Caki2 (cell line): ENCODE data around the gene TCF7. TPM values are rescaled to one million over a fixed set of nuclear protein-coding genes. Genes with fewer than 3 reads are reported as not detected.

Source experiments
- DNase-seq: peaks from one replicate; pipeline ENCODE4 v3.0.0-alpha.2; 2015; ENCODE audit warnings: low read depth
- in situ Hi-C: cut with HindIII; loops from 2 replicates; pipeline ENCODE4 v1.10.0; 2016; ENCODE audit warnings: low sequenced_read_pairs, low pct_unique_long_range_greater_than_20kb, mixed read lengths
- total RNA-seq: library from RNA; depleted of rRNA; stranded (reverse); fragments of >200 nt; shearing (Covaris generic); gene quantifications from 2 replicates; pipeline ENCODE4 v1.2.3, GENCODE V29; 2014; ENCODE audit warnings: low replicate concordance; rRNA removed

TCF7 gene
- 1.1 and 2.5 TPM in 2 replicates for total RNA-seq

GRCh38 chr5:134113902-134114875 lies at the start of gene TCF7:
TCF7 (plus strand) TSS chr5:134114681; CDS start chr5:134114907, 226 bp downstream.
- in situ Hi-C loops, result no loop called here
- DNase-seq, result peak; percentile 70

GRCh38 chr5:134069553-134069952 lies 44.9 kb upstream of the TCF7 start:
- in situ Hi-C loops, result no loop called here
- DNase-seq, result no peak

DNA sequence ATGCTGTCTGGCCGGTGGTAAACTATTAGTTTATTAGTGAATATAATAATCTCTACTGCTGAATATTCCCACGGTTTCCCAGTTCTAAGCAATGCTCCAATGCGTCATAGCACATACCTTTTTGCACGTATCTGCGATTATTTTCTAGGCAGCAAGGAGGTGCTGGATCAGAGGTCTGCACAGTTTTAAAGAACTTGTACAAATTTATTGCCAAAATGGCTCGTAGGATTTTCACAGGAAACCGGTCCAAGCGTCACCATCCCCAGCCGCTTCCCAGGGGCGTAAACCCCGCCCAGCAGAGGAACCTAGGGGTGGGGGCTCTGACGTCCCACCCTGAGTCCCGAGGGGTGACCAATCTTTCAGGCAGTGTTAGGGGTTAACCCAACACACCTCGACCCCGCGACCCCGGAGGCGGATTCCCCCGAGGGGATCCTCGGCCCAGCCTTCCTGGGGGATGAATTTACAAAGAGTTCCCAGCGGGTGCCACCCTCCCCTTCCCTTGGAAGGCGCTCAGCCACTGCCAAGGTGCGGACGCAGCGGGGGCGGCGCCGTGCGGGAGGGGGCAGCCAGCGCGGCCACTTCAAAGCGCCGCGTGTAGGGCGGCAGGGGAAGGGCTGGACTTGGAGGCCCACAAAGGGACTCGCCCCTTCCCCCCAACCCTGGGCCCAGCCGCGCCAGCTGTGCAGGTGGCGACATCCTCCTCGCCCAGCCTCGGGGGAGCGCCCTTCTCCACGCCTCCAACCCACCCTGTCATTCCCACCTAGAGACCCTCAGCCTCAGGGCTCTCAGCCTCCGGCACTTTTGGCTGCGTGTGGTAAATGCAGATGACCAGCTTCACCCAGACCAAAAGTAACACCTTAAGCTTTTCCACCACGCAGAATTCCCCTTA lies 43.5 kb upstream of the TCF7 start:
- in situ Hi-C loops, result no loop called here
- no peak for DNase-seq

- in situ Hi-C loops, result no loop called here
These were observed 42.8 kb upstream of the TCF7 start for GRCh38 chr5:134071614-134072207.

DNA sequence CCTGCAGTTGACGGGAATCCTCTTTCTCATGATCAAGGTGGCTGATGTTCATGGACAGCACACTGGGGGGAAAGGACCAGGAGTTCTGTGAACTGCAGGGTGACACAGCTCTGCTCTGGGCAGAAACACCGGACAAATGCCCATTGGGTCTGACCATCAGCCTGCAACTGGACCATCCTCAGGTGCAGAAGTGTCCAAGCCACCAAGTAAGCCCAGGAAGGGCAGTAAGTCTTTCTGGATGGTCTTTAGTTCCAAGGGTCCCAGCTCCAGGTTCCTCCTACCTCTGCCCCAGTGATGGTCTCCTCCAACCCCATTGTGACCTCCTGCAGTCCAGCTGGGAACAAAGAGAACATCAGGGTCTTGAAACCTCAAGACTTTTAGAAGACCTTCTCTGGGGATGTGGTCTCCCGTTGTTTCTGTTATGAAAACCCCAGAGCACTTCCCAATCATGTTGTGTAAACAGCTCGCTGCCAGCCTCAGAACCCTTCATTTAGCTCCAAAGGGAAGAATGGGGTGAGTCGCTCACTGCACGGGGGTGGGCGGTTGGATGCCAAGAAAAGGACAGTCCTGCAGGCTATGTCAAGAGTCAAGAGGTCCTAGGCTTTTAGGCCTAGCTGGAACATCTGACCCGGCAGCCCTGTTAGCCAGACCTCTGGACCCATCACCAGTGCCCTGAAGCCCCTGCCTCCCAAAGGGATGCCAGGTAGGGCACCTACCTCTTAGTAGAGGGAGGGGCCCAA lies 41.8 kb upstream of the TCF7 start:
- in situ Hi-C loops, result no loop called here
- no peak for DNase-seq

More at GRCh38 chr5:134071614-134072207, 42.8 kb upstream of the TCF7 start:
- DNase-seq, result no peak

DNA sequence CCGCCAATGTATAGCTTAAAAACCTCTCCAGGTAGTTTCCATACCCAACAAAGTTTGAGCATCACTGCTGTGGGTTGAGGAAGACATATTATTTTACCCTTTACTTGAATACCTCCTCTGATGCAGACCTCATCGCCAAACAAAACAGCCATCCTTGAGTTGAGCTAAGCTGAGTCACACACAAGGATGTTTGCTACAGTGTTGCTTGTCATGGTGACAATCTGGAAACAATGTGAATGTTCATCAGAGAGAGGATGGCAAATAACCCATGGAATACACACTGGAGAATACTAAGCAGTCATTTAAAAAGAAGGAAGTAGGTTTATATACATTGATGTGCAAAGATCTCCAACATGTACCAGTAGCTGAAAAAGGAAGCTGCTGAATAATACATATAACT lies 41.1 kb upstream of the TCF7 start:
- in situ Hi-C loops, result no loop called here
- DNase-seq, result peak; percentile 33

DNA sequence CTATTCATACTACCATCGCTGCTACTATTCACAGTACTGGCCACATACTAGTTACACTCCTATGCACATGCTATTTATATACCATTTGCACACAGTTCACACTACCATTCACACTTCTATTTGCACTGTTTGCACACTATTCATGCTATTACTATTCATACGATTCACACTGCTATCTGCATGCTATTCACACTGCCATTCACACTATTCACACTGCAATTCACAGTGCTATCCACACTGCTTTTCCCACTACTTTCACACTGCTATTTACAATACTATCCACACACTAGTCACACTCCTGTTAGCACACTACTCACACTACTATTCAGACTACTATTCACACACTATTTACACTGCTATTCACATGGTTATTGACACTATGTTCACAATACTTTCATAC lies 39.4 kb upstream of the TCF7 start:
- no peak for DNase-seq
- in situ Hi-C loops, result no loop called here

DNA sequence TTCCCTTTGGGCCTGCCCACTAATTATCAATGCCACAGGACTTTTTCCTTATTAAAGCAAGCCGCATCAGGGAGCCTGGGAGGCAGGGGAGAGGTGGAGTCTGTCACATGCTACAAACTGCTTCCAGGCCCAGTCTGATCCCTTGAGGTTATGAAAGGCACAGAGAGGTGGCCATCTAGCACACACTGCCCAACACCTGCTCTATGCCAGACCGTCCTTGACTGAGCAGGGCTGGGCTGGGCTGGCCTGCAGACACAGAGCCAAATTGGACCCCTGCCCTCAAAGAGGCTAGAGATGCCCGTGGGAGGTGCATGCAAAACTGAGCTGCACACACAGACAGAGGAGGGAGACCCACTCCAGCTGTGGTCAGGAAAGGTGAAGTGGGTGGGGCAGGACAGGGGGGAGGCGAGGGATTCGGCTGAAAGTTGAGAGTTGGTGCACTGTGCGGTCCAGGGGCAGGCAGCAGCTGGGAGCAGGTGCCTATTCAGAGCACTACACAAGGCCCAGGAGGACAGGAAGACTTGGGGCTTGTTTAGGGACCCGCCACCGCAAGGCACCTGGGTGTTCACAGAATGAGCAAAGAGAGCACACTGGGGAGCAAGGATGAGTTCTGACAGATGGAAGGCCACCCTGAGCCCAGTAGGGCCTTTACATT lies 36.4 kb upstream of the TCF7 start:
- in situ Hi-C loops, result no loop called here

GRCh38 chr5:134079748-134080581 lies 34.5 kb upstream of the TCF7 start:
- DNase-seq, result no peak
- in situ Hi-C loops, result no loop called here

More for the DNA sequence above, 36.4 kb upstream of the TCF7 start:
- DNase-seq, result no peak

DNA sequence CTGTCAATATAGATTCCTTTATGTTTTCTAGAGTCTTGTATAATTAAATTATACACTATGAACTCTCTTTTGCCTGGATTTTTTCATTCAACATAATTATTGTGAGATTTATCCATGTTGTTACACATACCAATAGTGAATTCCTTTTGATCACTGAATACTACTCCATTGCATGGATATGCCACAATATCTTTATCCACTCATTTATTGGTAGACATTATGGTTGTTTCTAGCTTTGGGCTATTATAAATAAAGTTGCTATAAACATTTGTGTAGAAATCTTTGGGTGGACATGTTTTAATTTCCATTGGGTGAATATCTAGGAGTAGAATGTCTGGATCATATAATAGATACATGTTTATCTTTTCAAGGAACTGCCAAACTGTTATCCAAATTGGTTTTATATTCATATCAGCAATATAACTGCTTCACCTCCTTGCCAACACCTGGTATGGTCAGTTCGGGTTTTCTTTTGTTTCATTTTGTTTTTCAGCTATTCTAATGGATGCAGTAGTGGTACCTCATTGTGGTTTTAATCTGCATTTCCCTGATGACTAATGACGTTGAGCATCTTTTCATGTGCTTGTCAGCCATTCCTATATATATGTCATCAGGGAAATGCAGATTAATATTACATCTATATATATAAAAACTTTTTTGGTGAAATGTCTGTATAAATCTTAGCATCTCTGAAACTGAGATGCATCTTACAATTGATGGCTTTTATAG lies 32.1 kb upstream of the TCF7 start:
- in situ Hi-C loops, result no loop called here

GRCh38 chr5:134083517-134083916 lies 31.0 kb upstream of the TCF7 start:
- no peak for DNase-seq
- in situ Hi-C loops, result no loop called here

More for the DNA sequence above, 32.1 kb upstream of the TCF7 start:
- DNase-seq, result no peak

DNA sequence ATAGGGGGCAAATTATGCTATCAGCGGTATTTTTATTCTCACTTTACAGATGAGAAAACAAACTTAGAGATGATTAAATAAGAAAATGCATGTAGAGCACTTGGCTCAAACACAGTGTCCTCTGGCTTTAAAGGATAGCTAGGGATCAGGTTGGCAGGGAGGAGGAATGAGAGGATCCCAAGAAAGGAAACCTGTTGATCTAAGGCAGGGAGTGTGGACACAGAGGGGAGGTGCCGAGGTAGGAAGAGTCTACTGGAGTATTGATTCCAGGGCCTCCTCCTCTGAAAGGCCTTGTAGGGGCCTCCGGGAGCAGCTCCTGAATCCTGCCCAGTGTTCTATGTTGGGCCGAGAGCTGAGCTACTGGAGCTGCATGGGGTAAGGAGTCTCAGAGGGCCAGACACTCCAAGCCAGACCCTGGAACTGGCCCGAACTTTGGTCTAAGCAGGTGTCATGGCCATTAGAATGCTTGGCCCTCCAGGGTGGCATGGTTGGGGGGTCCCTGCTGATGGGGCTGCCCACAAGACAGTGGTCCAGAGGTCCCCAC lies 30.4 kb upstream of the TCF7 start:
- in situ Hi-C loops, result no loop called here
- no peak for DNase-seq

- in situ Hi-C loops, result no loop called here
These were observed 29.9 kb upstream of the TCF7 start for GRCh38 chr5:134084570-134084969.

DNA sequence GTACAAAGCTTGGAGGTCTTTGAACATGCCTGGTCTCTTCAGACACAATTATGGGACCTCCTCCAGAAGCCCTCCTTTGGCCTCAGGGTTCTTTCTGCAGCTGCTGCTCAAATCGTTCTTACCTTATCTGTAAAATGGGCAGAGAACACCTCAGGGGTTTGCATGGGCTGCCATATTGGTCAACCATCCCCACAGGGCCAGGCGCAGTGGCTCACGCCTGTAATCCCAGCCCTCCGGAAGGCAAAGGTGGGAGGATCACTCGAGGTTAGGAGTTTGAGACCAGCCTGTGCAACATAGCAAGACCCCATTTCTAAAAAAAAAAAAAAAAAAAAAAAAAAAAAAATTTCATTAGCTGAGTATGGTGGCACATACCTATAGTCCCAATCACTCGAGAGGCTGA lies 29.1 kb upstream of the TCF7 start:
- in situ Hi-C loops, result no loop called here
- DNase-seq, result no peak

More at GRCh38 chr5:134084570-134084969, 29.9 kb upstream of the TCF7 start:
- no peak for DNase-seq

DNA sequence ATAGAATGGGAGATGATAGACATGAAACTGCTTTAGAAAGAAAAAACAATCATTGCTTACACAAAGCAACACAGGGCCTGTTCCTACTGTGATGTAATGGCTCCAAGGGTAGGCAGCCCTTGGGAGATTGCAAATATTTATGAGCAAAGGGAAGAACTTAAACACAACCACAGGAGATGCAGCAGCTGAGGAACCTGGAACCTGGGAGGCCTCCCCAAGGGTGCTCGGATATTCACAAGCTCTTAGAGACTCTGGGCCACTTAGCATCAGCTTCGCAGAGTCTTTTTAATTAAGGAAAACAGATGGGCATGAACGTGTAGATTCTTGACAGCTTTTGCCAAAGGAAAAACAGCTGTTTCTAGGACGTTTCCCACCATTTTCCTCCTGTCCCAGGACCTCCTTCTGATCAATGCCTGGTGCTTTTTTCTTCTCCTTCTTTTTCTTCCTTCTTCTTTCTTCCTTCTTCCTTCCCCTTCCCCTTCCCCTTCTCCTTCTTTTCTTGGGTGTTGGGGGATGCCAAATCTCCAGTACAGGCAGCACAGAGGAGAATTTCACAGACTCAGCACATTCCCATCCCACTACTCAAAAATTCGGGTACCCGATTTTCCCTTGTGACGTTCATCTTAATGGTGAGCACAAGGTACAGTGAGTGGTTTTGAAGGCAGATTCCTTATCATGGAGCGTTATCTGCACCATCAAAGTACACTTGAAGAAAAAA lies 28.1 kb upstream of the TCF7 start:
- in situ Hi-C loops, result no loop called here
- no peak for DNase-seq
